ENCODE results near the gene USH2A. TPM values are rescaled to one million over a fixed set of nuclear protein-coding genes. Genes with fewer than 3 reads are reported as not detected.

The USH2A gene
- total RNA-seq, 1 experiment from 2014 or later = 0.80 TPM

DNA sequence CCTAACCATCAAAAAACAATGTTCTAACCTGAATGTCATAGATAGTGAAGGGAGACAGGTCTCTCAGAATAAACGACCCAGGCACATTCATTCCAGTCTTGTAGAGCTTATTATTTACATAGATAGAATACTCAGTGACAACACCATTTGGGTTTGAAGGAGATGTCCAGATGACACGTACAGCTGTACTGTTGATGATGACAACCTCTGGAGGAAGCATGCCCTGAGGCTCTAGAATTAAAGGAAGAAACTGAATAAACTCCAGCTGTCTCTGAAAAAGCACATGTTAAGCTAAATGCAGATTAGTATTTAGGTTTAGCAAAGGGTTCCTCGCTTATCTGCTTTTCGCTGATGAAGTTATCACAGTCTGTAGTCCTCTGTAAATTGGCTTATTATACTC lies 579.0 kb downstream of the USH2A start:
- Histone ChIP-seq H3K27me3 (ENCODE audit: control insufficient read depth, insufficient read depth, low read length) (no peaks in the 10 kb centered on the region), H3K4me3 (ENCODE audit: insufficient read depth, low read depth, low read length) (no peak overlapping the region), H3K36me3 (replicated peaks; ENCODE audit: control insufficient read depth, insufficient read depth, low read length) (no peaks in the 10 kb centered on the region)
- no peak for DNase-seq

DNA sequence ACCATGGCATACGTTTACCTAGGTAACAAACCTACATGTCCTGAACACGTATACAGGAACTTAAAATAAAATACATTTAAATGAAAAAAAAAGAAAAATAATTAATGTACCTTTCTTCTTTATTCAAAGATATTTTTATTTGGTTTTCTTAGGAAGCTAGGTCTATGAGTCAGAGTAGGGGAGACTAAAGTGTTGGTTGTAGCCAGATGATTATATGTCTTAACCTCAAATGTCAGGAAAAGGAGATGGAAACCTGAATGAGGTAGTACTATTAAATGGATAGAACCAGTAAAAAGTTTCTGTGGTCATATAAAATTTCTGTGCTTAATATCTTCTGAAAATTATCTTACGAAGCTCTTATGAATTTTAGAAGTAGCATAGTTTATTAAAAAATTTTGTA lies 580.3 kb downstream of the USH2A start:
- H3K36me3 ChIP-seq (replicated peaks; ENCODE audit: control insufficient read depth, insufficient read depth, low read length) = no peaks in the 10 kb centered on the region

DNA sequence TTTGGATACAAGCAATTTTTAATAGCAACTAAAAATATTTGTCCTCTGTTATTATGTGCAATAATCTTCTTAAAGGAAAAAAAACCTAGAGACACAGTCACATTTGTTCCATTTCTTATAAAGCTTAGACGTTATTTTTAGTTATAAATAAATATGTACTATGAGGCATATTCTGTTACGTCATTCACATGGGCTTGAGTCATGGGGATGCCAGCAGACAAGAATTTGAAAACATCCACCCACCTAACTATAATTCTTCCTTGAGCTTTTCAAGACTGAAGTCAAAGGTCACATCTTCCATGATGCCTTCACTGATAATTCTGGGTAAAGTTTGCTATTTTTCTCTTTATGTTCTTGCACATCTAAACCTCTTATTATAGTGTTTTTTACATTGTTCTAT lies 587.3 kb downstream of the USH2A start:
- Histone ChIP-seq H3K36me3 (replicated peaks; ENCODE audit: control insufficient read depth, insufficient read depth, low read length) (no peaks in the 10 kb centered on the region), H3K27me3 (ENCODE audit: control insufficient read depth, insufficient read depth, low read length) (no peaks in the 10 kb centered on the region), H3K4me3 (ENCODE audit: insufficient read depth, low read depth, low read length) (no peak overlapping the region)
- DNase-seq = no peak

More for the DNA sequence above, 580.3 kb downstream of the USH2A start:
- H3K4me3 ChIP-seq (ENCODE audit: insufficient read depth, low read depth, low read length) = no peak overlapping the region
- no peak for DNase-seq
- H3K27me3 ChIP-seq (ENCODE audit: control insufficient read depth, insufficient read depth, low read length) = no peaks in the 10 kb centered on the region

DNA sequence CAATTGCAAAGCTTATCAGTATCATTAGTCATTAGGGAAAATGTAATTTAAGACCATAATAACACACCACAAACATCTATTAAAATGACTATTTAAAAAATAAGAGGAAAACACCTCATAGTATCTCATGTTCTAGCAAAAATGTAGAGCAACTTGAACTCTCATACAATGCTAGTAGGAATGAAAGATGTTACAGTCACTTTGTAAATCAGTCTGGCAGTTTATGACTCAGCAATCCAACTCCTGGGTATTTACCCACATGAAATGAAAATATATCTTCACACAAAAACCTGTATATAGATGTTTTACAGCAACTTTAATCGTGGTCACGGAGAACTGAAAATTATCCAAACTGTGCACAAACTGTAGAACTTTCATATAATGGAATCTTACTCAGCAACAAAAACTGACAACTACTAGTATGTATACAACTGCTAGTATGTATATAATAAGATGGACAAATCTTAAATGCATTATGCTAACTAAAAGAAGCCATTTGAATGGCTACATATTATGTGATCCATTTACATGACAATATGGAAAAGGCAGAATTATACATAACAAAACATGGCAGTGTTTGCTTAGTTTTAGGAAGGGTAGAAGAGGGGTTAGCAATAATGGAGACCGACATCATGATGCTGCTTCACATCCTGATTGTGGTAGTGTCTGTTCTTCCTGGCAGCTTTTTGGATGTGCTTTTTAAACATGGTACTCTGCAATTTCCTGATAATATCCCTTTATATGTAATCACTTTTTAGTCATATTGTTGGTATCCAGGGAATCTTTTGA lies 589.1 kb downstream of the USH2A start:
- H3K27me3 ChIP-seq (ENCODE audit: control insufficient read depth, insufficient read depth, low read length) = no peaks in the 10 kb centered on the region
- no peaks in the 10 kb centered on the region for H3K36me3 ChIP-seq (replicated peaks; ENCODE audit: control insufficient read depth, insufficient read depth, low read length)
- no peak for DNase-seq
- no peak overlapping the region for H3K4me3 ChIP-seq (ENCODE audit: insufficient read depth, low read depth, low read length)

DNA sequence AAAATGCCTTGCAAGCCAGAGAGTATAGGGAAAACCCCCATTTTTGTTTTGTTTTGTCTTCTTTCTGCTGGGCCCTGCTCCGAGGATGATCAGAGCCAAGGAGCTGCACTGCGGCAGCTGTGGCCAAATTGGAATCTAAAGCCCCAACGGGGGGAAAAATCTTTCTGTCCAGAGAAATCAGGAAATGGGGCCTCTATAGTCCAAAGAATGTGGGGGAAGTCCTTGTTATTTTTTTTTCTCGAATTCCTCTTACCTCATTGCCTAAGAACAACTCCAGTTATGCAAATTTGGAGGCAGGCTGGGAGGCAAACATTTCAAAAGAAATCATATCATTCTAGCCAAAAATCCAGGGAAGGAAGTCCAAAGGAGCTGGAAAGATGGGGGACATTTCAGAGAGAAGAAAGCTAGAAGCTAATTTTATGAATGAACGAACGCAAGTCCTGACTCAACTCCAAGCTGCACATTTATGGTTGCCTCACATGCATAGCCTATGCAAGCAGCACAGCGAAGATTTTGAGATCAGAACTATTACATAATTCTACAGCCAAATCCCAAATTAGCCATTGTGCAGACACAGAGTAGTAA lies 592.9 kb downstream of the USH2A start:
- Histone ChIP-seq H3K4me3 (ENCODE audit: insufficient read depth, low read depth, low read length) (no peak overlapping the region), H3K36me3 (replicated peaks; ENCODE audit: control insufficient read depth, insufficient read depth, low read length) (no peaks in the 10 kb centered on the region), H3K27me3 (ENCODE audit: control insufficient read depth, insufficient read depth, low read length) (no peaks in the 10 kb centered on the region)
- no peak for DNase-seq

DNA sequence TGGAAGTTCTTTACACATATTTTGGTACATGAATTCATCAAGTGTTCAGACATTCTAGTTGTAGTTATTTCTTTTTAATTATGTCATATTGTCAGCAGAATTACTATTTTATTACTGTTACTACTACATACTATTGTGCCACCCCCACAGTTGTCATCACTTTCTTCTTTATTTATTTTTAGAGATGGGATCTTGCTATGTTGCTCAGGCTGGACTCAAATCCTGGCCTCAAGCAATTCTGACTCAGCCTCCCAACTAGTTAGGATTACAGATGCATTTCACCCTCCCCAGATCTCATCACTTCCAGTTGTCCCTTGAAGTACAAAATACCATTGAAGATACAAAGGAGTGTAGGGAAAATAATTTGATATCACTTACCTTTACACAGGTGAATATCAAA lies 598.2 kb downstream of the USH2A start:
- no peaks in the 10 kb centered on the region for H3K36me3 ChIP-seq (replicated peaks; ENCODE audit: control insufficient read depth, insufficient read depth, low read length)
- no peaks in the 10 kb centered on the region for H3K27me3 ChIP-seq (ENCODE audit: control insufficient read depth, insufficient read depth, low read length)
- DNase-seq = no peak
- H3K4me3 ChIP-seq (ENCODE audit: insufficient read depth, low read depth, low read length) = no peak overlapping the region

DNA sequence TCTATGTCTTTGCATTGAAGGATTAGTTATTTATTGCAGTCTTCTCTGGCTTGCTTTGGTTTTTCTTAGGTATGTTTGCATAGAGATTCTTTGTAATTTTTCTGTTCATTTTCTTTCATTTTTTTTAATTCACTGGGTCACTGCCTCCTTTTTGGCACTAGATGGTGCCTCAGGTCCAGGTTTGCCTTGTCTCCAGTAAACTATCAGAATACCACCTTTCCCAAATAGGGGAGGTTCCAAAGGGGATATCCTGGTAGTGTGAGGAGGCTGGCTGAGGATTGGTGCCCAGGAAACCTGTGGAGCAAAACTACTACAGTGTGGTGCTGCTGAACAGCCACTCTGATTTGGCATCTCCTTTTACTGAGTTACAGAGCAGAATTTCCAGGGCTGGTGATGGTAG lies 599.0 kb downstream of the USH2A start:
- DNase-seq = peak; percentile 13

DNA sequence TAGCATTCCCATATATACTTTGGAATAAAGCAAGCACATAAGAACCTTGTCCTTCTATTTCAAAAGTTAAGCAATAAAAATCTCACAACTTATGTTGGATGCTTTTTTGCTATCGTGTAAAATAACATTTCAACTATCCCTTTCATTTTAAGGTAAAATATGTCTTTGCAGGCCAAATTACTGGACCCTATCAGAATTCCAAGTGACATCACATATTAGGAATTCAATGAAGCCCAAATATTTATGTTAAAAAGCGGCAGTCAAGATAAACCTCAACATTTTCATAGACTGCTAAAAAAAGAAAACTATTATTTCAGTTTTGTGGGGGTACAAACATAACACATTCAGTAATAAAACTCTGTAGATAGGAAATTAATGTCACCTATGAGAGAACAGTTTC lies 604.1 kb downstream of the USH2A start:
- H3K36me3 ChIP-seq (replicated peaks; ENCODE audit: control insufficient read depth, insufficient read depth, low read length) = no peaks in the 10 kb centered on the region
- no peak overlapping the region for H3K4me3 ChIP-seq (ENCODE audit: insufficient read depth, low read depth, low read length)
- no peaks in the 10 kb centered on the region for H3K27me3 ChIP-seq (ENCODE audit: control insufficient read depth, insufficient read depth, low read length)
- DNase-seq = no peak

More for the DNA sequence above, 599.0 kb downstream of the USH2A start:
- Histone ChIP-seq H3K4me3 (ENCODE audit: insufficient read depth, low read depth, low read length) (no peak overlapping the region), H3K36me3 (replicated peaks; ENCODE audit: control insufficient read depth, insufficient read depth, low read length) (no peaks in the 10 kb centered on the region), H3K27me3 (ENCODE audit: control insufficient read depth, insufficient read depth, low read length) (no peaks in the 10 kb centered on the region)

DNA sequence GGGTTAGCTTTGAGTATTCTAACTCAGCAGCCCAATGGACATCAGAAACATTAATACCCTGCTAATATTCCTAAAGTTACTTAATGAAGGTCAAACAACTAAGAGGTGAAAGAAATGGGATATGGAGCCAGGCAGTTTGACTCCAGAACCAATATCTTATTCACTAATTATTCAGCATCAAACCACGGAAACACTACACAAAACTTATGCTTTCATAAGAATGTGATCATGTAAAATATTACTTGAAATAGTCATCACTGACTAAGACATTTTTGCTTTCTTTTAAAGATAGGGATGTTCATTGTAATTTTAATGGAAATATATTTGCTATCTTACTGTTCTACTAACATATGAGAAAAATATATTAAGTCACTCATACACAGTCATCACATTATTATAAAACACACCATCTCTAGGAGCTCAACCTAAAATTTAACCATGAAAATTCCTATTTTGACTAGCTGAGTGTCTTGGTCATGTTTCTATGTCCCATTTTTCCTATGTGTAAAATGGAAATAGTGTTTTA lies 615.3 kb downstream of the USH2A start:
- no peaks in the 10 kb centered on the region for H3K27me3 ChIP-seq (ENCODE audit: control insufficient read depth, insufficient read depth, low read length)
- DNase-seq = no peak
- no peak overlapping the region for H3K4me3 ChIP-seq (ENCODE audit: insufficient read depth, low read depth, low read length)
- no peaks in the 10 kb centered on the region for H3K36me3 ChIP-seq (replicated peaks; ENCODE audit: control insufficient read depth, insufficient read depth, low read length)

DNA sequence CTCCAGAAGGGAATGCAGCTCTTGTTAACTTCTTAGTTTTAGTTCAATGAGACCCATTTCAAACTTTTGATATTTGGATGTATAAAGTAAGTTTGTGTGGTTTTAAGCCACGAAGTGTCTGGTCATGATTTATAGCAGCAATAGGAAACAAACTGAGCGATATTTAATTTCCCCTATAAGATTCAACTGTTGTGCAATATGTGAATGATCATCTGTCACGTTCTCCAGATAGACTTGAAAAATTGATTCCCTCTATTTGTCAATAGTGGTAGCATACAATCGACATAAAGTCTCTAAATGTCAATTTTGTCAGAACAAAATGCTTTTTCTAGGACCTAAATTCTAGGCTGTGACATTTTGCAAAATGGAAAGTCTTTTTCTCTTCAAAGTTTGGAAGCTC lies 616.0 kb downstream of the USH2A start:
- no peak for DNase-seq
- Histone ChIP-seq H3K27me3 (ENCODE audit: control insufficient read depth, insufficient read depth, low read length) (no peaks in the 10 kb centered on the region), H3K36me3 (replicated peaks; ENCODE audit: control insufficient read depth, insufficient read depth, low read length) (no peaks in the 10 kb centered on the region), H3K4me3 (ENCODE audit: insufficient read depth, low read depth, low read length) (no peak overlapping the region)

DNA sequence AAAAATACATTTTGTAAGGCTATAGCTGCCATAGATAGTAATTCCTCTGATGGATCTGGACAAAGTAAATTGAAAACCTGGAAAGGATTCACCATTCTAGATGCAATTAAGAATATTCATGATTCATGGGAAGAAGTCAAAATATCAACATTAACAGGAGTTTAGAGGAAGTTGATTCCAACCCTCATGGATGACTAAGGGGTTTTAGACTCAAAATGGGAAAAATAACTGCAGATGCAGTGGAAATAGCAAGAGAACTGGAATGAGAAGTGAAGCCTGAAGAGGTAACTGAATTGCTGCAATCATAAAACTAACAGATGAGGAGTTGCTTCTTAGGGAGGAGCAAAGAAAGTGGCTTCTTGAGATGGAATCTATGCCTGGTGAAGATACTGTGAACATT lies 625.4 kb downstream of the USH2A start:
- no peak for DNase-seq
- Histone ChIP-seq H3K36me3 (replicated peaks; ENCODE audit: control insufficient read depth, insufficient read depth, low read length) (no peaks in the 10 kb centered on the region), H3K4me3 (ENCODE audit: insufficient read depth, low read depth, low read length) (no peak overlapping the region), H3K27me3 (ENCODE audit: control insufficient read depth, insufficient read depth, low read length) (no peaks in the 10 kb centered on the region)

DNA sequence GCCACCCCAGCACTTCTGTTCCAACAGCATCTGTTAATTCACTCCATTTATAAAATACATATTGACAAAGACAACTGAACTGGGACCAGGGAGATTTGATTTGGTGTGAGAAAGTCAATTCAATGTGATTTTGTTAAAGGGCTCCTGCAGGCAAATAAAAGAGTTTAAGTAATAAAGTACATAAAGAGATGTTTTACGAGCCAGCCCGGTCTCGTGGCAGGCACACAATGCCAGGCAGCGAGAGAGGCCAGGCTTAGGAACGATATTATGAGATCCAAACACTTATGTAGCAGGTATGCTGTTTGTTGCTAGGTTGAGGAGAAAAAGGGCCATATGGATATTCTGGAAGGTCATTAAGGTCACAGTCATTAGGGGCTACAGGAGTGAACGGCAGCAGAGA lies 629.1 kb downstream of the USH2A start:
- H3K4me3 ChIP-seq (ENCODE audit: insufficient read depth, low read depth, low read length) = no peak overlapping the region

DNA sequence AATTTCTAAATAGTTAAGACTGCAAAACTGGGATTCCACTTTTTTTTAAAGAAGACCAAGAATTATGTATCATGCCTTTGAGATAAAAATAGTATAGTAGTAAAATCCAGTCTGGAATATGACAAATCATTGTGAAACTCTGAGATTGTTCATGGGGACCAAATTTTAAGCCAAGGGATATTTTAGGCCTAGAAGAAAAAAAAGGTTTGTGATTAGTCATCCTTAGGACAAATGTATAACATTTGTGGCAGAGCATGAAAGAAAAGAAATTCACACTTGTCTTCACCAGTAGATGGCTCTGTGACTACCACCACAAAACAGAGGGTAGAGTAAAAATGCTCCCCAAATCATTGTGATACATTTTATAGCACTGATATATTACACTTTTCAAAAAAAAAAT lies 630.1 kb downstream of the USH2A start:
- Histone ChIP-seq H3K27me3 (ENCODE audit: control insufficient read depth, insufficient read depth, low read length) (no peaks in the 10 kb centered on the region), H3K36me3 (replicated peaks; ENCODE audit: control insufficient read depth, insufficient read depth, low read length) (no peaks in the 10 kb centered on the region), H3K4me3 (ENCODE audit: insufficient read depth, low read depth, low read length) (no peak overlapping the region)
- DNase-seq = no peak

More for the DNA sequence above, 629.1 kb downstream of the USH2A start:
- no peak for DNase-seq
- Histone ChIP-seq H3K36me3 (replicated peaks; ENCODE audit: control insufficient read depth, insufficient read depth, low read length) (no peaks in the 10 kb centered on the region), H3K27me3 (ENCODE audit: control insufficient read depth, insufficient read depth, low read length) (no peaks in the 10 kb centered on the region)

DNA sequence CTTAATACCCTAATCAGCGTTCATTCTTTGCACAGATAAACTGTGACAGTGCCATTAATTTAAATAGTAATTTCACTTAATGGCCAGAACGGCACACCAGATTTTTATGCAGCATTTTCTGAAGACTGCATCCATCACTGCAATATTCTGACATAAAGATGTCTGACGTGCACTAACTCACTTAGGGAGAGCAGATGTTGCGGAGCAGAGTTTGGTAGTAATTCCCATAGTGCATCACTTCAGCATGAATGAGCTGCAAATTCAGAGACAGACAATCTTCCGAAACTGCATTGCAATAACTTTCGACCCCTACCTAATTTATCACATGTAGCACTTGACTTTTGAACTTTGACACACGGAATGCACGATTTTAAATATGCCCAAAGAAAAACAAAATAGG lies 630.8 kb downstream of the USH2A start:
- no peak overlapping the region for H3K4me3 ChIP-seq (ENCODE audit: insufficient read depth, low read depth, low read length)
- no peaks in the 10 kb centered on the region for H3K36me3 ChIP-seq (replicated peaks; ENCODE audit: control insufficient read depth, insufficient read depth, low read length)
- no peak for DNase-seq
- H3K27me3 ChIP-seq (ENCODE audit: control insufficient read depth, insufficient read depth, low read length) = no peaks in the 10 kb centered on the region

DNA sequence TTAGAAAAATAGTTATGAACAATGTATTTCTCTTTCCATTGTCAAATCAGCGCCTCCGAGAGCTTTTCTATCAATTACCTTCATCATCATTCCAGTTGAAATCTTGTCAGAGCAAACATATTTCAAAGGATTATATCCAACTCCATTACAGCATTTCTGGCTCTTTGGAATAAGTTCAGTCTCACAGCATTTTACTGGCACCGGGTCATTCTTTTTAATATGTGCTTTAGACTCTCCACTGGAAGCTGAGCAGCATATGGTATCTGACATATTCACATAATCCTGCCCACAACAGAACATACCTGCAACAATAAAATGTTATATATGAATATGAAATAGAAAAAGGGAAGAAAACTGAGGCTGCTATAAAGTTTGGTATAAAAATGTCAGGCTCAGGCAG lies 633.3 kb downstream of the USH2A start:
- Histone ChIP-seq H3K4me3 (ENCODE audit: insufficient read depth, low read depth, low read length) (no peak overlapping the region), H3K36me3 (replicated peaks; ENCODE audit: control insufficient read depth, insufficient read depth, low read length) (no peaks in the 10 kb centered on the region), H3K27me3 (ENCODE audit: control insufficient read depth, insufficient read depth, low read length) (no peaks in the 10 kb centered on the region)
- DNase-seq = no peak
